ENCODE data around the gene OLA1. TPM values are rescaled to one million over a fixed set of nuclear protein-coding genes. Genes with fewer than 3 reads are reported as not detected.
A peak's percentile ranks its signal among the peaks of the same experiment; 100 is the strongest.

Gene OLA1
- total RNA-seq, 4 donors from 2014 or later = 75.4 to 111 (median 92.8) TPM

GRCh38 chr2:174169372-174169771, 79.0 kb downstream of the OLA1 start:
- no peak for ATAC-seq
- peaks cover 0 to 8% of the 10 kb centered on the region in 2 donors for H3K4me1 ChIP-seq
- DNase-seq = no peak
- TF ChIP-seq CTCF (IDR thresholded peaks at IDR 0.05 in 4 of 5, conservative IDR thresholded peaks at IDR 0.05 in 1 of 5) (no peak), POLR2A (IDR thresholded peaks at IDR 0.05) (no peak)
- intact Hi-C loops (cut with DNase I; ENCODE audit: low total_unique reads) = no loop called here
- H3K4me3 ChIP-seq = no peak overlapping the region
- in situ Hi-C loops (cut with MboI; ENCODE audit: low sequenced_read_pairs in 4 of 4) = loop anchor here in 1 of 4 donors (25.0 kb wide), 1 partner anchor 168 kb away; the partner anchor contains the start of gene SP9
- H3K27ac ChIP-seq = no peak overlapping the region
- H3K27me3 ChIP-seq = no peaks in the 10 kb centered on the region
- H3K36me3 ChIP-seq = no peaks in the 10 kb centered on the region
- H3K9me3 ChIP-seq = peaks cover 0 to 7% (median 5%) of the 10 kb centered on the region in 3 donors

DNA sequence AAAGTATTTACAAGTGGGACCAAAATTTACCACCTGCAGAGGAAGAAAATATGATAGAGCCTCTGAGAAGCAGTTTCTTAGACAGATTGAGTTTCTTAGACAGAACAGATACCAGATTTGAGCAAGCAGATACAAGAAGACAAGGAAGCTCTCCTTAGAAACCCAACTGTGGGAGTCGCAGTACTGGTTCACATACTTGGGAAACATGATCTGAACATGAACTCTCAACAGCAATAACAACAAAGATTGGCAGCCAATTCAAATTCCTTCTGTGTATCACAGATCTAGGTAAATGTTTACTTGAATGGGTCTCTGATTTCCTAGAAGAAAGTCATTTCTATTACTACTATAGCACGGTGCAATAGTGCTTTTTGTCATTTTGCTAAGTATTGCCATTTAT, 82.1 kb downstream of the OLA1 start:
- H3K9me3 ChIP-seq = peaks cover 0 to 7% (median 5%) of the 10 kb centered on the region in 3 donors
- no peak overlapping the region for H3K4me3 ChIP-seq
- no peak overlapping the region for H3K27ac ChIP-seq
- in situ Hi-C loops (cut with MboI; ENCODE audit: low sequenced_read_pairs in 4 of 4) = loop anchor here in 1 of 4 donors (25.0 kb wide), 1 partner anchor 171 kb away; the partner anchor contains the start of gene SP9
- ATAC-seq (no peak), DNase-seq (no peak)
- intact Hi-C loops (cut with DNase I; ENCODE audit: low total_unique reads) = no loop called here
- peaks cover 0 to 8% of the 10 kb centered on the region in 2 donors for H3K4me1 ChIP-seq
- H3K27me3 ChIP-seq = no peaks in the 10 kb centered on the region
- no peaks in the 10 kb centered on the region for H3K36me3 ChIP-seq
- no peak for TF ChIP-seq CTCF (IDR thresholded peaks at IDR 0.05 in 4 of 5, conservative IDR thresholded peaks at IDR 0.05 in 1 of 5)
- TF ChIP-seq POLR2A (IDR thresholded peaks at IDR 0.05) = no peak

GRCh38 chr2:174161490-174161889, 86.8 kb downstream of the OLA1 start:
- ATAC-seq (no peak), DNase-seq (no peak)
- TF ChIP-seq CTCF (IDR thresholded peaks at IDR 0.05 in 4 of 5, conservative IDR thresholded peaks at IDR 0.05 in 1 of 5) = no peak
- TF ChIP-seq POLR2A (IDR thresholded peaks at IDR 0.05) = no peak
- H3K27me3 ChIP-seq = no peaks in the 10 kb centered on the region
- in situ Hi-C loops (cut with MboI; ENCODE audit: low sequenced_read_pairs in 4 of 4) (loop anchor here in 1 of 4 donors (25.0 kb wide), 1 partner anchor 176 kb away; the partner anchor contains the start of gene SP9), intact Hi-C loops (cut with DNase I; ENCODE audit: low total_unique reads) (no loop called here)
- H3K4me3 ChIP-seq = no peak overlapping the region
- H3K36me3 ChIP-seq = no peaks in the 10 kb centered on the region
- peaks cover 0 to 5% of the 10 kb centered on the region in 2 donors for H3K4me1 ChIP-seq
- H3K27ac ChIP-seq = no peak overlapping the region
- H3K9me3 ChIP-seq = no peaks in the 10 kb centered on the region

GRCh38 chr2:174158003-174158402, 90.3 kb downstream of the OLA1 start:
- Histone ChIP-seq H3K4me3 (no peak overlapping the region), H3K27ac (no peak overlapping the region), H3K9me3 (no peaks in the 10 kb centered on the region), H3K4me1 (no peaks in the 10 kb centered on the region), H3K36me3 (no peaks in the 10 kb centered on the region), H3K27me3 (no peaks in the 10 kb centered on the region)
- intact Hi-C loops (cut with DNase I; ENCODE audit: low total_unique reads) (loop anchor here (1.0 kb wide), 1 partner anchor 183 kb away; no protein-coding TSS in a partner anchor), in situ Hi-C loops (cut with MboI; ENCODE audit: low sequenced_read_pairs in 4 of 4) (loop anchor here in 2 of 4 donors (10.0 to 25.0 kb wide), 2 partner anchors 179 to 187 kb away; partner anchors contain the start of gene SP9 (in 1 of the 2))
- TF ChIP-seq CTCF (IDR thresholded peaks at IDR 0.05 in 4 of 5, conservative IDR thresholded peaks at IDR 0.05 in 1 of 5) = peak; percentile 15 to 51 (median 34)
- no peak for TF ChIP-seq POLR2A (IDR thresholded peaks at IDR 0.05)
- DNase-seq (no peak), ATAC-seq (peak in 1 of 2 donors; percentile 56)
